Natural killer cell (primary cell): ENCODE measurements around the gene HINFP. TPM values are rescaled to one million over a fixed set of nuclear protein-coding genes. Genes with fewer than 3 reads are reported as not detected.

Experiments used
- ATAC-seq, 3 donors: fragments of 150-1000 bp in 2 of 3; fragments of 200-7000 bp in 1 of 3; cut with Tn5 transposase; 1 replicate in 1 of 3; 2 replicates in 2 of 3; pipeline ENCODE4 v1.10.0; 2021; ENCODE audit warnings: mild to moderate bottlenecking in 2 of 3, moderate library complexity in 2 of 3
- DNase-seq, 2 donors: peaks; one replicate each; pipeline versions ENCODE4 v3.0.0 to v3.0.0-alpha.2; 2013 to 2021; ENCODE audit warnings: mixed read lengths in 1 of 2
- H3K27ac ChIP-seq: one replicate; pipeline ENCODE4 v1.5.1; 2013; ENCODE audit warnings: mild to moderate bottlenecking, low read length
- H3K27me3 ChIP-seq: one replicate; pipeline ENCODE4 v1.6.1; 2013; ENCODE audit warnings: low read length; ENCODE audit not compliant: control insufficient read depth, insufficient read depth
- H3K36me3 ChIP-seq: one replicate; pipeline ENCODE4 v1.6.1; 2013; ENCODE audit warnings: low read length; ENCODE audit not compliant: control insufficient read depth, insufficient read depth
- H3K4me1 ChIP-seq: one replicate; pipeline ENCODE4 v1.6.1; 2013; ENCODE audit warnings: low read length; ENCODE audit not compliant: control insufficient read depth, insufficient read depth
- H3K4me3 ChIP-seq: one replicate; pipeline ENCODE4 v1.5.1; 2013; ENCODE audit warnings: low read length
- H3K9me3 ChIP-seq: one replicate; pipeline ENCODE4 v1.6.1; 2013; ENCODE audit warnings: low read length; ENCODE audit not compliant: control insufficient read depth, insufficient read depth
- H3K27ac Mint-ChIP-seq, 2 donors: one replicate each; pipeline ENCODE4 v1.8.0; 2022; ENCODE audit warnings: mild to moderate bottlenecking in 2 of 2, mixed read lengths in 2 of 2, moderate library complexity in 1 of 2
- H3K27me3 Mint-ChIP-seq, 2 donors: one replicate each; pipeline ENCODE4 v1.8.0; 2022; ENCODE audit warnings: low read depth in 2 of 2, mixed read lengths in 2 of 2
- H3K36me3 Mint-ChIP-seq: one replicate; pipeline ENCODE4 v1.8.0; 2022; ENCODE audit warnings: mixed read lengths
- H3K4me1 Mint-ChIP-seq, 2 donors: one replicate each; pipeline ENCODE4 v1.8.0; 2022; ENCODE audit warnings: mixed read lengths in 2 of 2
- H3K4me3 Mint-ChIP-seq: one replicate; pipeline ENCODE4 v1.8.0; 2022; ENCODE audit warnings: mild to moderate bottlenecking, moderate library complexity, mixed read lengths
- H3K9me3 Mint-ChIP-seq, 2 donors: one replicate each; pipeline ENCODE4 v1.8.0; 2022; ENCODE audit warnings: mixed read lengths in 2 of 2
- CTCF ChIP-seq: fragments of 200-600 bp; IDR thresholded peaks from one replicate; pipeline ENCODE4 v1.8.0; 2022; ENCODE audit warnings: antibody characterized with exemption
- WGBS: methylation state at CpG from one replicate; pipeline ENCODE4 v1.1.7; 2013; ENCODE audit warnings: missing lambda C conversion rate; ENCODE audit not compliant: insufficient coverage; 5-methylcytosine and 5-hydroxymethylcytosine counted together
- intact Hi-C: fragments of 100-400 bp; cut with micrococcal nuclease; formaldehyde crosslinking; loops from one replicate; pipeline ENCODE4 v1.14.2; 2022
- total RNA-seq, 4 donors: library from RNA; stranded (reverse); fragments of 120-200 nt in 1 of 4; gene quantifications; one replicate each; pipeline versions ENCODE4 v1.2.3 to v1.2.4, GENCODE V29; 2013 to 2022

Gene HINFP
- total RNA-seq, 3 donors from 2014 or later (not counting 1 experiment from before 2014, with no cell fraction given) = 30.2 to 38.2 (median 31.5) TPM

DNA sequence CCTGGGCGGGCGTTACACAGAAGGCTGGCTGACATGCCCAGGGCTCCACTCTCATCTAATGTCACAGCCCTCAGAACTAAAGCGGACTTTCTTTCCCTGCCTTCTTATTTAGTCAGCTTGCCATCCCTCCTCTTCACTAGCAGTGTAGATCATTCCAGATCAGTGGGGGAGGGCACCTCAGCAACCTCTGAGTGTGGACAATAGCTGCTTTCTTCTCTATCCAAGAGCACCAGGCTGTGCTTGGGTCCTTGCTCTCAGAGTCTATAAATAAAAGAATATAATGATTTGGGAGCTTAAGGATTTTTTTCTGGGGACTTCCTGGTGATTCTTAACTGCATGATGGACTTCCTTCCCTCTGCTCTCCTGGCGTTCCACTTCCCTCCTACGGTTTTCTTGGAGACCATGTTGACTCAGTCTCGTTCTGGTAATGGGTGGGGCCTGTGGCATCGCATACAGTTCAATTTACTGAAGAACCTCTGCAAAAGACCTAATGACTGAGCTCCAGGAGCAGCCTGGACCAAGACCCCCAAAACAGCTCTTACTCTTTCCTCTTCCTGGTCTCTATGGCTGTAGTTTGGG, 39.6 kb upstream of the HINFP start:
- DNase-seq (no peak), ATAC-seq (no peak)
- no peaks in the 10 kb centered on the region for H3K27me3 Mint-ChIP-seq
- no peaks in the 10 kb centered on the region for H3K9me3 Mint-ChIP-seq
- 87% methylated on average over 7 of the region's 7 CpGs for WGBS
- H3K4me1 ChIP-seq = peaks cover 17% of the 10 kb centered on the region
- peaks cover 12 to 16% of the 10 kb centered on the region in 2 donors for H3K4me1 Mint-ChIP-seq
- peaks cover 47% of the 10 kb centered on the region for H3K36me3 ChIP-seq
- H3K36me3 Mint-ChIP-seq = no peaks in the 10 kb centered on the region
- intact Hi-C loops = loop anchor here (5.0 kb wide), 1 partner anchor 41 kb away; the partner anchor contains the start of gene HINFP
- no peak for TF ChIP-seq CTCF
- no peak overlapping the region for H3K27ac ChIP-seq
- no peaks in the 10 kb centered on the region for H3K27me3 ChIP-seq
- H3K27ac Mint-ChIP-seq = peak overlapping the region; percentile 3 to 28
- H3K4me3 Mint-ChIP-seq = no peak overlapping the region
- no peak overlapping the region for H3K4me3 ChIP-seq
- no peaks in the 10 kb centered on the region for H3K9me3 ChIP-seq

- ATAC-seq = peak; percentile 93 to 97 (median 95)
- Histone ChIP-seq H3K36me3 (peaks cover 17% of the 10 kb centered on the region), H3K27ac (peak within 1 kb of the TSS; percentile 52), H3K9me3 (no peaks in the 10 kb centered on the region), H3K4me3 (peak within 1 kb of the TSS; percentile 83), H3K27me3 (no peaks in the 10 kb centered on the region), H3K4me1 (peaks cover 24% of the 10 kb centered on the region)
- Mint-ChIP-seq H3K27ac (peak within 1 kb of the TSS; percentile 92 to 94), H3K4me1 (peaks cover 12 to 16% of the 10 kb centered on the region in 2 donors), H3K27me3 (no peaks in the 10 kb centered on the region), H3K9me3 (no peaks in the 10 kb centered on the region), H3K36me3 (no peaks in the 10 kb centered on the region), H3K4me3 (peak within 1 kb of the TSS; percentile 92)
- TF ChIP-seq CTCF = no peak
- WGBS = under 1% methylated on average over 45 of the region's 45 CpGs
- intact Hi-C loops = loop anchor here (1.0 to 5.0 kb wide), 4 partner anchors 10 to 37 kb away; partner anchors contain the start of genes DPAGT1, HINFP and HYOU1
- peak; percentile 93 to 97 for DNase-seq
Observed at GRCh38 chr11:119084663-119085436, 36.5 kb upstream of the HINFP start, which contains the start of gene HMBS. Gene HMBS (plus strand): TSS chr11:119084881. CDS start chr11:119085034, 153 bp downstream.

- Mint-ChIP-seq H3K27ac (peak overlapping the region; percentile 92 to 94), H3K4me3 (peak overlapping the region; percentile 92), H3K27me3 (no peaks in the 10 kb centered on the region), H3K4me1 (peaks cover 12 to 16% of the 10 kb centered on the region in 2 donors), H3K36me3 (no peaks in the 10 kb centered on the region), H3K9me3 (no peaks in the 10 kb centered on the region)
- Histone ChIP-seq H3K4me3 (peak overlapping the region; percentile 83), H3K36me3 (peaks cover 15% of the 10 kb centered on the region), H3K4me1 (peaks cover 24% of the 10 kb centered on the region), H3K27ac (peak overlapping the region; percentile 52), H3K27me3 (no peaks in the 10 kb centered on the region), H3K9me3 (no peaks in the 10 kb centered on the region)
- DNase-seq (no peak), ATAC-seq (no peak)
- intact Hi-C loops = loop anchor here (1.0 to 2.0 kb wide), 3 partner anchors 10 to 28 kb away; partner anchors contain the start of genes DPAGT1 and HYOU1
- no peak for TF ChIP-seq CTCF
- WGBS = 3% methylated on average over 13 of the region's 13 CpGs
Observed at GRCh38 chr11:119085437-119085847, 35.9 kb upstream of the HINFP start.
